GM12801 (cell line): Measurements from ENCODE around the gene CFDP1.

Source experiments
- TF ChIP-seq, protein P1 (sequence below): IDR thresholded peaks from one replicate; pipeline ENCODE4 v1.5.1; 2011; ENCODE audit warnings: control low read depth; ENCODE audit not compliant: insufficient read length; ENCODE audit errors: extremely low read depth

The CFDP1 gene

DNA sequence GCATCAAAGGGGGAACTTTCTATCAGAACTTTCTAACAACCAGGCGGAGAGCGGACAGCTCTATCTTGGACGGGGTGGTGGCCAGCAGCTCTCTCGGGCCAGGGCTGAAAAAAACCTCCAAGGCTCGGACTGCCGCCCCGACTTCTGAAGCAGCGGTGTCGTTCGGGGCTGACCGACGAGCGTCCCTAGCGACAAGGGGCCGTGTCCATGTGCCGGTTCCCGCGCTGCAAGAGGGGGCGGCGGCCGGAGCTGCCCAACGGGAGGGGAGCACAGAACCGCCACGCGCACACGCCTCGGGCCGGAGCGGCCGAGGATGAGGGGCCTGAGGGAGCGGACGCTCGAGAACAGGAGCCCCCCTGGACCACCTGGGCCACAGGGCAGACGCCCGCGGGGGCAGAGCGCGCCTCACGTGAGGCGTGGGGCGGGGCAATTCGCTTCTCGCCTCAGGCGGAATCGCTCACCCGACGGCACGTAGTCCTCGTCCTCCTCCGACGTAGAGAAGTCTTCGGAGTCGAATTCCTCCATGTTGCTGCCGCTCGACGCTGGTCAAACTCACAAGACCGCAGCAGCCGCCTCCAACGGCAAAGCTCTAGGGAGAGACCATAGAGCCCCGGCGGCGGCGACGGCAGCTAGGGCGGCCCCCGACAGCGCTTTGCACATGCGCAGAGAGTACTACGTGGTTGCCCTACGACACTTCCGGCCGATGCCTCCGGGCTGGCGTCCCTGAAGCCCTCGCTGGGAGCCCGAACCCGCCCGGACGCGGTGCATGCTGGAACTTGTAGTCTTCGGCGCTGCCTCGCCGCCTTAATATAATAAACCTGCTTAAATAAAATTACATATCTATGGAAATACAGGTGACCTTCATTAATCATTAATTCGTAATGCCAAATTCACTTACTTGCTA lies at the start of gene CFDP1:
Gene CFDP1, minus strand, starts transcription at position 676 of the 904 bp plus-strand sequence. Its CDS starts 151 bp downstream, at position 525.
- TF ChIP-seq, protein P1, sequence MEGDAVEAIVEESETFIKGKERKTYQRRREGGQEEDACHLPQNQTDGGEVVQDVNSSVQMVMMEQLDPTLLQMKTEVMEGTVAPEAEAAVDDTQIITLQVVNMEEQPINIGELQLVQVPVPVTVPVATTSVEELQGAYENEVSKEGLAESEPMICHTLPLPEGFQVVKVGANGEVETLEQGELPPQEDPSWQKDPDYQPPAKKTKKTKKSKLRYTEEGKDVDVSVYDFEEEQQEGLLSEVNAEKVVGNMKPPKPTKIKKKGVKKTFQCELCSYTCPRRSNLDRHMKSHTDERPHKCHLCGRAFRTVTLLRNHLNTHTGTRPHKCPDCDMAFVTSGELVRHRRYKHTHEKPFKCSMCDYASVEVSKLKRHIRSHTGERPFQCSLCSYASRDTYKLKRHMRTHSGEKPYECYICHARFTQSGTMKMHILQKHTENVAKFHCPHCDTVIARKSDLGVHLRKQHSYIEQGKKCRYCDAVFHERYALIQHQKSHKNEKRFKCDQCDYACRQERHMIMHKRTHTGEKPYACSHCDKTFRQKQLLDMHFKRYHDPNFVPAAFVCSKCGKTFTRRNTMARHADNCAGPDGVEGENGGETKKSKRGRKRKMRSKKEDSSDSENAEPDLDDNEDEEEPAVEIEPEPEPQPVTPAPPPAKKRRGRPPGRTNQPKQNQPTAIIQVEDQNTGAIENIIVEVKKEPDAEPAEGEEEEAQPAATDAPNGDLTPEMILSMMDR, result no peak

DNA sequence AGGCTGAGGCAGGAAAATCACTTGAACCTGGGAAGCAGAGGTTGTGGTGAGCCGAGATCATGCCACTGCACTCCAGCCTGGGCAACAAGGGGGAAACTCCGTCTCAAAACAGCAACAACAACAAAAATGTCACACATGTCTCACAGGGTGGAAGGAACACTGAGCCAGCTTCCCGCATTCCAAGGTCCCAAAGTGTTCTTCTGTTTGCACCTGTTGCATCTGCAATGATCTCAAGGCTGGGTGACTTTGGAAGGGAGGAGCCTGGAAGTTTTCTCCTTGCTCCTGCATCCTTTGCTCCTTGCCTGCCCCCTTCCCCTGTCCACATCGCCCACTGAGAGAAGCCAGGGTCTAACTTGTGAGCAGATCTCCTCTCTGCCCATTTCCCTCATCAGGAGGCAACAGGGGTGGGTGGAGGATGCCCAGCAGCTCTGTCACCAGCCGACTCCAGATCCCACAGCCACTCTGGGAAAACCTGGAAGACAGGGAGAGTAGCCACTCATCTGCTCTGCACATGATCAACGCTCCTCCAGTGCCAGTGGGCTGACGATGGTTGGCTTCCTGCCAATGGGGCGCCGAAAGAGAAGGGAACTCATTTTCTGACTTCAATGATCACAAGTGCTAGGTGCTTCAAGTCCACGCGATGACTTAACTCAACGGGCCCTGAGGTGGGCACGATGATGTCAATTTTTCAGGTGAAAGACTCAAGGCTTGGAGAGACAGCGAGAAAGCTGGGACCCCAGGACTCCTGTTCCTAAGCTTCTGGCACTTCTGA lies 49.3 kb upstream of the CFDP1 start:
- TF ChIP-seq, protein P1, result no peak

DNA sequence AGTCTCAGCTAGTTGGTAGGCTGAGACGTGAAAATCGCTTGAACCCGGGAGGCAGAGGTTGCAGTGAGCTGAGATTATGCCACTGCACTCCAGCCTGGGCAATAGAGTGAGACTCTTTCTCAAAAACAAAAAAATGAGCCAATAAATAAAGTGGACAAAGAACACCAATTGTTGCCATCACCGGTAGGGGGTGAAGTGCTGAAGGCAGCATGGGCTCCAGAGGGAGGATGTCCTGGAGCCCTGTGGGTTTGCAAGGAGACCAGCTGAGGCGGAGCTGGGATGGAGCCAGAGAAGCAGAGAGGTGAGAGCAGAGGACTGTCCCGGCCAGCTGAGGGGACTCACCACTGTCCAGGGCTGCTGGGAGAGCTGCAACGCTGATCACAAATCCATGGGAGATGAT lies 48.2 kb upstream of the CFDP1 start:
- TF ChIP-seq, protein P1, result no peak

DNA sequence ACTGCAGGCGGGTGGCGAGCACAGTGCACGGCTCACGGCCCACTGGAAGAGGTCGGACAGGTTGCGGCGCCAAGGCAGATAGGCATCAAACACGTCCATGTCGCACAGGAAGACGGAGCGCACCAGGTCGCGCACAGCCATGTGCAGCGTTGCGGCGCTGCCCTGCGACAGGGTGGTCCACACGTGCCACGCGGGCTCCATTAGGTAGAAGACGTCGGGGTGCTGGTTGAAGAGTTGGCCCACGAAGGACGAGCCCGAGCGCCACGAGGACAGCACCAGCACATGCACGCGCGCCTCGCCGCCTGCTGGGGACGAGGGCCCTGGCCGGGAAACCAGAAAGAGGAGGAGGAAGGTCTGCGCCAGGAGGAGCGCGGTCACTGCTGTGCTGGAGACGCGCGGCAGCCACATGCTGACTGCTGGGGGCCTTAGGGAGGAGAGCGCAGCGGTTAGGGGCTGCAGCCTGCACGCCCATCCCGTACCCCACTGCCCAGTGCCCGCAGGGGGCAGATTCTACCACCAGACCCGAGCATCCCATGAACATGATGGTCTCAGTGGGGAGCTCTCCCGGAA lies 46.2 kb upstream of the CFDP1 start:
- TF ChIP-seq, protein P1, result no peak

DNA sequence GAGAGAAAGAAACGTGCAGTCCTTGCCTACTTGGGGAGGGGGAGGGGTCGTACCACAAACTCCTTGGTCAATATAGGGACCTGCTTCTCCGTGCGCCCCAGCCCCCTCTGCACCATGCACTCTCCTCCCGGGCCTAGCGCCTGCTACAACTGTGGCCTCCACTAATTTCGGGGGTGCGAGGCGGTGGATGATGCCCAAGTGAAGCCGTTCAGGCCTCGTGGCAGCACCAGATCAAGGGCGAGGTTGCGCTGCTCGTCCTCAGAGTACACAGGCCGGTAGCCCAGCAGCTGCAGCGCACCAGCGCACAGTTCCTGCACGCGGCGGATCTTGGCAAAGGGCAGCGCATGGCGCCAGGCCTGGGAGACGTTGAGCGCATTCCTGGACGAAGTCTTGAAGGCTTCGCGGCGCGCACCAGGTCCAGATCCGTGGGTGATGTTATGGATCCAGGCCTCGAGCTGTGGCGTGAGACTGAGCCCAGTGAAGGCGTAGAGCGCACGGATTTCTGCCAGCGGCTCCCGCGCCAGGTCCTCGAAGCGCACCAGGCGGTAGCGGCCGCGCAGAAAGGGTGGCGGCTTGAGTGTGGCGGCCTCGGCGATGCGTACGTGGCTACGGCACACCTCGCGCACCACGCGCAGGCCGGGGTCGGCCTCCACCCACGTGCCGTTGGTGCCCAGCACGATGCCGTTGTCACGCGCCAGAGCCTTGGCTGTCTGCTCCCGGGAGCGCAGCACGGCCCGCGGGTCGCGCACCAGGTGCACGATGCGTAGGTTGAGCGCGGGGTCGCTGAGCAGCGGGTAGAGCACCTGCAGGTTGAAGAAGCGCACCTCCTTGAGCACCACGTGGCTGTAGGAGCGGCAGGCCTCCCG lies 45.4 kb upstream of the CFDP1 start:
- TF ChIP-seq, protein P1, result no peak

DNA sequence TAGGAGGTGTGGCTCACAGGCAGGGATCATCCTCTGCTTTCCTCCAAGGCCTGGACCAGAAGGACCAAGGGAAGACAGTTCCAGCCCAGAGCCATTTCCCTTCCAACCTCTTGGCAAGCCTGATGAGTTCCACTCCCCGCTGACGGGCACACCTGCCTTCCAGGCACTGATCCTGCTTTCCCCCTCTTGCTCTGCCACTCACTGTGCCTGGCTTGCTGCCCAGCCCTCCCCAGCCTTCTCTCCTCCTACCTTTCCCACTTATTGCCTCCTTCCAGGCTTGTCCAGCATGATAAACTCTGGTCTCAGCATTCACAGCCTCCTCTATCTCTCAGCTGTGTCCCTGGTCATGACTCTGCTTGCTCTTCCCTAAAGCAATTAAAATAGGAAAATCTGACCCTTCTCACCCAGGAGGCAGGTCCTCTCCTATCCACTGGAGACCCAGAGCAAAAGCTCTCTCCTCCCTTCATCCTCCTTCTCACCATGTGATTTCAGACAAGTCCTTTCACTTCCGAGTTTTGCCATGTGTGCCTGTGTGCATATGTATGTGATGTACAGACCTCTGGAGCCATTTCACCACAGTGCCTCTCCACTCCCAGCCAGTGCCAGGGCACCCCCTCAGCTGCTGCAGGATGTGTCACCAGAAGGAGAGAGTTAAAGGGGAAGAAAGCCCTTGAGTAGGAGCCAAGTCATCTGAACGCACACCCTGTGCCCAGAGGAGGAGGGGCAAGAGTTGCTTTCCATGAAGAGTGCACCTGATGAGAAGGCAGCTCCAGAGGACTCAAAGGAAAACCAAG lies 44.6 kb upstream of the CFDP1 start:
- TF ChIP-seq, protein P1, result no peak
